D721Med (cell line): Measurements from ENCODE around the gene CD1C.
"Not testable (repeated sequence)": the region's sequence is repeated elsewhere in the genome, so short reads cannot be mapped to it uniquely, and the experiment has no call there.

ENCODE experiments used
- DNase-seq: peaks from one replicate; pipeline ENCODE4 v3.0.0; 2011; ENCODE audit warnings: low spot score; ENCODE audit not compliant: insufficient read length
- FAIRE-seq: peaks from 2 replicates; lab custom pipeline; 2011; peaks lifted over from hg19 to GRCh38; lab: Jason Lieb, UNC
- TF ChIP-seq, protein P1 (sequence below): IDR thresholded peaks from 2 replicates; pipeline ENCODE4 v1.5.1; 2012; ENCODE audit warnings: mild to moderate bottlenecking, control low read depth; ENCODE audit not compliant: insufficient read depth; ENCODE audit errors: missing control alignments

Gene CD1C

DNA sequence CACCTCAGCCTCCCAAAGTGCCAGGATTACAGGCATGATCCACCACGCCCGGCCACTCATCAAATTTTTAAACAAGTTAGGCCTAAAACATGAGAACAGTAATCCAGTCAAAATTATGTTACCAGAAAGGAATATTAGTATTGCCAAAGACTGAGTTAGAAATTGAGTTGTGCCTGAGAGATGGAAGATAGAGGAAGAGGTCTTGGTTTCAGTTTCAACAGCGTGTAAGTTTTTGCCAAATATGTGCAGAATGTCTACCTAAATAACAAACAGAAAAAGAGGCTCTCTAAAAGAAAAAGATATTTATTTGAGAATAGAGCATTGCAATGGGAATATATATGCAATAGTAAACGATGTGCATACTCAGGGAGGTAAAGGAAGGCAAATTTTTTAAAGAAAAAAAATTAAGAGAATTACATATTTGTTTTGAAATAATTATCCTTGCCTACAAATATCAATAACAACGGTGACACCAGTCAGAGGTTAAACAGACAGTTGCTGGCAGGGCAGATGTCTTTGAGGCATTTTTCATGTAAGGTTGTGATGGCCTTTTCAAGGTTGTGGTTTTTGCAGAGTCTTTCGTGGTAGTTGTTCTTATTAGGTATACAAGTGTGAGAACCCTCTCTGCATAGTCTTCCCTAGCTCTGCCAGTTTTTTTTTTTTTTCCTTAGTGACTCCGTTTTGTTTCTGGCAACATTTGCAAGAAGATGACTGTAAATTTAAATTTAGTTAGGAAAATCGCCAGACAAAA, 43.9 kb downstream of the CD1C start:
- DNase-seq (no peak), FAIRE-seq (no peak)
- TF ChIP-seq, protein P1, sequence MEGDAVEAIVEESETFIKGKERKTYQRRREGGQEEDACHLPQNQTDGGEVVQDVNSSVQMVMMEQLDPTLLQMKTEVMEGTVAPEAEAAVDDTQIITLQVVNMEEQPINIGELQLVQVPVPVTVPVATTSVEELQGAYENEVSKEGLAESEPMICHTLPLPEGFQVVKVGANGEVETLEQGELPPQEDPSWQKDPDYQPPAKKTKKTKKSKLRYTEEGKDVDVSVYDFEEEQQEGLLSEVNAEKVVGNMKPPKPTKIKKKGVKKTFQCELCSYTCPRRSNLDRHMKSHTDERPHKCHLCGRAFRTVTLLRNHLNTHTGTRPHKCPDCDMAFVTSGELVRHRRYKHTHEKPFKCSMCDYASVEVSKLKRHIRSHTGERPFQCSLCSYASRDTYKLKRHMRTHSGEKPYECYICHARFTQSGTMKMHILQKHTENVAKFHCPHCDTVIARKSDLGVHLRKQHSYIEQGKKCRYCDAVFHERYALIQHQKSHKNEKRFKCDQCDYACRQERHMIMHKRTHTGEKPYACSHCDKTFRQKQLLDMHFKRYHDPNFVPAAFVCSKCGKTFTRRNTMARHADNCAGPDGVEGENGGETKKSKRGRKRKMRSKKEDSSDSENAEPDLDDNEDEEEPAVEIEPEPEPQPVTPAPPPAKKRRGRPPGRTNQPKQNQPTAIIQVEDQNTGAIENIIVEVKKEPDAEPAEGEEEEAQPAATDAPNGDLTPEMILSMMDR = no peak

DNA sequence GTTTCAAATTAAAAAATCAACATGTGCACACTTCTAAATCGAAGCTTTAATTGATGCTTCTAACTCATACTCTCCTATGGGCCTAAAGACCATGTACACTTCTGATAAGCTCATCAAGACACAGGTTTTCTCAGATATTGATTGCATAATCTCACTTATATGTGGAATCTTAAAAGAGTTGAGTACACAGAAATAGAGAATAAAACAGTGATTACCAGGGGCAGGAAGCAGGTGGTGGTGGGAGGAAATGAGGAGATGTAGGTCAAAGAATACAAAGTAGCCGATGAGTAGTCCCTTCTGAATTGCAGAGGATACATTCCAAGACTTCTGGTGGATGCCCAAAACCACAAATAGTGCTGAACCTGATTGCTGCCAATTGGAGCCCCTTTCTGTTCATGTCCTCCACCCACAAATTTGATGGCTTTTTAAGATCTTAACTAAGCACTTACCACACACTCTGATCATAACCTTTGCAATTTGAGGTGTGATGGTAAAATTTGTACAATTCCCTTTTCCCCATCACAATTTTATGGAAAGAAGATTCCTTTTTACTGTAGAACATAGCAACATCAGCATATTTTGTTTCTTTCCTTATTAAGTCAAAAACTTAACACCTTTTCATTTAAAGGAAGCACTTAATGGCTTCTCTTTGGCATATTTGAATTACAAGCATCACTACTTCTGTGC, 44.9 kb downstream of the CD1C start:
- DNase-seq (no peak), FAIRE-seq (no peak)
- TF ChIP-seq, protein P1 = no peak

DNA sequence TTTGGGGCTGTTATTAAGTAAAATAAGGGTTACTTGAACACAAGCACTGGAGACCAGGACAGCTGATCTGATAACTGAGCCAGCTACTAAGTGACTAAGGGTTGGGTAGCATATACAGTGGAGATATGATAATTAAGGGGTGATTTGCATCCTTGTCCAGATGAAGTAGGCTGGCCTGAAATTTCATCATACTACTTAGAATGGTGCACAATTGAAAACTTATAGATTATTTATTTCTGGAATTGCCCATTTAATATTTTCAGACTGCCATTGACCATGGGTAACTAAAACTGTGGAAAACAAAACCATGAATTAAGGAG, 45.5 kb downstream of the CD1C start:
- FAIRE-seq = no peak
- TF ChIP-seq, protein P1 = no peak
- DNase-seq = no peak

DNA sequence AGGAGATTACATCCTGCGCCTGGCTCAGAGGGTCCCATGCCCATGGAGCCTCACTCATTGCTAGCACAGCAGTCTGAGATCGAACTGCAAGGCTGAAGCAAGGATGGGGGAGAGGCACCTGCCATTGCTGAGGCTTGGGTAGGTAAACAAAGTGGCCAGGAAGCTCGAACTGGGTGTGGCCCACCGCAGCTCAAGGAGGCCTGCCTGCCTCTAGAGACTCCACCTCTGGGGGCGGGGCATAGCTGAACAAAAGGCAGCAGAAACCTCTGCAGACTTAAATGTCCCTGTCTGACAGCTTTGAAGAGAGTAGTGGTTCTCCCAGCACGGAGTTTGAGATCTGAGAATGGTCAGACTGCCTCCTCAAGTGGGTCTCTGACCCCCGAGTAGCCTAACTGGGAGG, 46.7 kb downstream of the CD1C start:
- not testable (repeated sequence) for FAIRE-seq, DNase-seq
